ENCODE data around the gene FRMD4A.

- TF ChIP-seq EZH2phosphoT487 (IDR thresholded peaks at IDR 0.05; ENCODE audit: low read length): no peak
- TF ChIP-seq CTCF (IDR thresholded peaks at IDR 0.05; ENCODE audit: low read length): no peak
Measured at GRCh38 chr10:13758312-13758711, 572.4 kb downstream of the FRMD4A start.

Data from MM.1S (cell line).